H1 (cell line): ENCODE data around the gene CDC42SE1.

Experiments
- BACH1 ChIP-seq: IDR thresholded peaks from 2 replicates; pipeline ENCODE4 v1.6.1; 2012; ENCODE audit warnings: low read length, improper control_type of control experiment
- EZH2 ChIP-seq: fragments of 200-600 bp; sonication (generic); IDR thresholded peaks from 2 replicates; pipeline ENCODE4 v1.7.1; 2012; ENCODE audit warnings: low read depth, mild to moderate bottlenecking, moderate library complexity, low read length, inconsistent platforms; ENCODE audit not compliant: severe bottlenecking
- HDAC2 ChIP-seq, 2 experiments: fragments of 300-600 bp in 1 of 2; sonication (generic) in 1 of 2; IDR thresholded peaks; 2 replicates each; pipeline ENCODE4 v1.6.1; 2011 to 2012; ENCODE audit warnings: low read depth in 2 of 2, low read length in 2 of 2, mild to moderate bottlenecking in 2 of 2, moderate library complexity in 2 of 2, borderline replicate concordance in 1 of 2, inconsistent platforms in 1 of 2
- POLR2AphosphoS5 ChIP-seq: IDR thresholded peaks from 2 replicates; pipeline ENCODE4 v1.6.1; 2011; ENCODE audit warnings: low read depth, low read length
- RNF2 ChIP-seq: fragments of 200-900, 300-1000 bp; sonication (generic); IDR thresholded peaks from 2 replicates; pipeline ENCODE4 v1.7.1; 2016; ENCODE audit warnings: borderline replicate concordance, low read depth, mild to moderate bottlenecking, antibody characterized with exemption, low read length; ENCODE audit not compliant: poor library complexity, severe bottlenecking; ENCODE audit errors: missing control alignments
- SIN3A ChIP-seq, 2 experiments: IDR thresholded peaks in 1 of 2; conservative IDR thresholded peaks in 1 of 2; 2 replicates each; pipeline ENCODE4 v1.6.1; 2011 to 2012; ENCODE audit warnings: low read length in 2 of 2, improper control_type of control experiment in 1 of 2, low read depth in 1 of 2, mild to moderate bottlenecking in 1 of 2

DNA sequence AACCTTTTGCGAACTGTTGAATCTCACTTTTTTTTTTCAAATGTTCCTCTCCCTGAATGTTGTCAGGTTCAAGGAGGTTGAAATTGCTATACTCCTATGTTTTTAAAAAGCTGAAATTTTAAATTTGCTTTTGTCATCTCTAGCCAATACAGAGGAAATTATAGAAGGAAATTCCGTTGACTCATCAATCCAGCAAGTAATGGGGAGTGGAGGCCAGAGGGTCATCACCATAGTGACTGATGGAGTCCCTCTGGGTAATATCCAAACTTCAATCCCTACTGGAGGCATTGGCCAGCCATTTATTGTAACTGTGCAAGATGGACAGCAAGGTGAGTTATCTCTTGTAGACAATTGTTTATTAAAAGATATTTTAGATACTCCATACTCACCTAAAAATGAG is 47.5 kb upstream of the CDC42SE1 start:
- no peak for TF ChIP-seq SIN3A (conservative IDR thresholded peaks at IDR 0.05 in 1 of 2, IDR thresholded peaks at IDR 0.05 in 1 of 2; ENCODE audit: low read depth in 1 of 2, low read length in 2 of 2)
- TF ChIP-seq RNF2: no peak
- TF ChIP-seq HDAC2 (IDR thresholded peaks at IDR 0.05; ENCODE audit: borderline replicate concordance in 1 of 2, low read depth in 2 of 2, low read length in 2 of 2): no peak
- no peak for TF ChIP-seq EZH2
- no peak for TF ChIP-seq POLR2AphosphoS5
- no peak for TF ChIP-seq BACH1
